HG02623 (cell line): ENCODE results near the gene ALG3.

Source experiments
- ATAC-seq: cut with Tn5 transposase; IDR thresholded peaks from one replicate; pipeline ENCODE4 v1.9.1; 2021; ENCODE audit warnings: moderate library complexity; ENCODE audit not compliant: unreplicated experiment

Gene ALG3

GRCh38 chr3:184260724-184261269 lies 12.0 kb upstream of the ALG3 start:
- no peak for ATAC-seq

DNA sequence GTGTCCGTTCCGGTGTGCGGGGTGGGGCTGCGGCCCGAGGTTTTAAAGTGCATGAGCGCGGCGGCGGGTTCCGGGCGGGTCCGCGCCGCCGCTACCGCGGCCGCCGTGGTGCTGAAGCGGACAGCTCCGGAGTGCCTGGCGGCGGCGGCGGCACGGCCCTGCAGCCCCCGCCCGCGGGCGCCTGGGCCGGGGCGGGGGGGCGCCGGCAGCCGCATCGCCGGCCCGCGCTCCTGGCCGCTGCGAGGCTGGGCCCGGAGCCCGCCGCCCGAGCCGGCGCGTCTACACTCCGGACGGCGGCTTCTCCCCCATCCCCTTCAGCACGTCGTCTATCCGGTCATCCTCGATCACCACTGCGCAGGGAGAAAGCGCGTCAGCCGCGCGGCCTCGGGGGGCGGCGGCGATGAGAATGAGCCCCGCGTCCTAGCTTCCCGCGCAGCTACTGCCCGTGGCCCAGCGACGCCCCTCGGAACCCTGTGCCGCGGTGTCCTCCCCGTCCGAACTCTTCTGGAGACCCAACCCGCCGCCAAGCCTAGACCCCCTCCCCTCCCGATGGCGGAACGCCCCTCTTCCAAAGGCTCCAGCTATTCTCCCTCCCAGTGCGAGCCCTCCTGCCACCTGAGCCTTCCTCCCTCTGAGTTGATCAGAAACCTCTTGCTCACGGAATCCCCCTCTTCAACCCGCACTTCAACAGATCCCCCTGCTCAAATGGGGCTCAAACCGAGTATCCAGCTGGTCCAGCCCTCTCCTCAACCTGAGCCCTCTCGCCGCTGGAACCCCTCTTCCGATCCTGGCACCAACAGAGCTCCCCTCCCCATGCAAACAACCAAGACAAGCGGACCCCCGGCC lies 11.3 kb upstream of the ALG3 start:
- no peak for ATAC-seq

DNA sequence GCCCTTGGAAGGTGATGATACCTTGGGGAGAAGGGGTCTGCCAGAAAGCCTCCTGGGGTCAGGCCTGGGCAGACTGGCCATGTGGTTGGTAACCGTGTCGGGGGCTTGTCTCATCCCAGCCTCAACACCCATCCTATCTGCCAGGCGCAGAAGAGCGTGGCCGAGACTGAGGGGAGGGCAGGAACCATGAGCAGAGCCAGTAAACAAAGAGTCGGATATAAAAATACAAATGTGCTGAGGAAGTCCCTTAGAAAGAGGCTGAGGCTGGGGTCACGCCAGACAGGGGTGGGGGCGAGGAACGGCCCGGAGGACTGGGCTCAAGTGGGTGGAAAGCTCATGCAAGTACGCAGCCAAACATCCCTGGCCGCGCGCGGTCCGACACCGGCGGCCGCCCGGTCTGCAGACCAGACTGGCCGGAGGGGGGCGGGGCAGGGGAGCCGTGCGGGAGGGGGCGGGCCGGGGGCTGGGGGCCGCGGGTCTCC lies 10.7 kb upstream of the ALG3 start:
- ATAC-seq, result no peak

- no peak for ATAC-seq
These were observed 10.2 kb upstream of the ALG3 start for GRCh38 chr3:184258926-184259325.

DNA sequence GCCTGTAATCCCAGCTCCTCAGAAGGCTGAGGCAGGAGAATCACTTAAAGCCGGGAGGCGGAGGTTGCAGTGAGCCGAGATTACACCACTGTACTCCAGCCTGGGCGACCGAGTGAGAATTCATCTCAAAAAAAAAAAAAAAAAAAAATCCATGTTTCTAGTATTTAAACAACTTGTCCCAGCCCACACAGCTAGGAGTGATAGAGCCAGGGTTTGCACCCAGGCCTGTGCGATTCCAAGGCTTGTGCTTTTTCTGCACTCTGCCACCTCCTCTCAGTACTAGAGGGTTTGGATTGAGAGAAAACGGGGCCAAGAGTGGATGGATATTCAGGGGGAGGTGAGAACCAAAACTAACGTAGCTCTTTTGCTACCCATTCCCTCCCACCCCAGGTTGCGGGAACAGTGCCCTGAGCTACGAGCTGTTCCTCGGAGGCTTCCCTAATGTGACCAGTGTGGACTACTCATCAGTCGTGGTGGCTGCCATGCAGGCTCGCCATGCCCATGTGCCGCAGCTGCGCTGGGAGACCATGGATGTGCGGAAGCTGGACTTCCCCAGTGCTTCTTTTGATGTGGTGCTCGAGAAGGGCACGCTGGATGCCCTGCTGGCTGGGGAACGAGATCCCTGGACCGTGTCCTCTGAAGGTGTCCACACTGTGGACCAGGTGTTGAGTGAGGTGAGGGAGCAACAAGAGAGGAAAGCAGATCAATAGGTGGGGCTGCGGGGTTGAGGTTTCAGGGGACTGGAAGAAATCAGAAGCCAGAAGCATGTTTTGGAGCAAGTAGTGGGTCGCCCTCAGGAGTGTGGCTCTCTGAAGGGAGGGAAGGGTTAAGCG lies 8.5 kb upstream of the ALG3 start:
- ATAC-seq, result no peak

DNA sequence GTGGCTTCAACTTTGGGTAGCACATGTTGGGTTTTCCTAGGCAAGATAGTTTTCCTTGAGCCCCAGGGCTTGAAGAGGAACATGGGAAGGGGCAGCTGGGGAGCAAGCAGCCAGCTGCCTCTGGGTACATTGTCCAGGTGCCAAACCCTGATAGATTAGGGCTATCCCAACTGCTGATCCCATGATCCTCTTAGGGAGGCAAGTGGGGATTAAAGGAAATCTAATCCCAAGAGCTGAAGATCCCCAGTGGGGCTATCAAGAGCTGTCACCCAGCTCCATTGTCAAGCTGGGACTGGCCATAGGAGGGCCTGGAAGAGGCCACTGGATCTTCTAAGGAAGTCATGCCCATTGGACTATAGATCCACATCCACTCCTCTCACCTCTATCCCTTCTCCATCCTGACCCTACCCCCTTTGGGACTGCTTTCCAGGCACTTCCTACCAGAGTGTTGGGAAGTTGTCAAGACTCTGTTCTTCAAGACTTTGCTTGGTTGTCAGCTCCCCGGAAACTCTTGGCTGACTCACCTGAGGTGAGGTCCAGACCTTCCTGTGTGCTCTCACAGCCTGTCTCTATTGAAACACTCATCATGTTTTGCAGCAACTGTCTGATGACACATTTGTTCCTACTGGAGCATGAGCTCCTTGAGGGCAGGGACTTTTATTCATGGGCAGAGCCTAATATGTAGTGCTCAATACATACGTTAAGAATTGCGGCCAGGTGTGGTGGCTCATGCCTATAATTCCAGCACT lies 6.7 kb upstream of the ALG3 start:
- ATAC-seq, result no peak

DNA sequence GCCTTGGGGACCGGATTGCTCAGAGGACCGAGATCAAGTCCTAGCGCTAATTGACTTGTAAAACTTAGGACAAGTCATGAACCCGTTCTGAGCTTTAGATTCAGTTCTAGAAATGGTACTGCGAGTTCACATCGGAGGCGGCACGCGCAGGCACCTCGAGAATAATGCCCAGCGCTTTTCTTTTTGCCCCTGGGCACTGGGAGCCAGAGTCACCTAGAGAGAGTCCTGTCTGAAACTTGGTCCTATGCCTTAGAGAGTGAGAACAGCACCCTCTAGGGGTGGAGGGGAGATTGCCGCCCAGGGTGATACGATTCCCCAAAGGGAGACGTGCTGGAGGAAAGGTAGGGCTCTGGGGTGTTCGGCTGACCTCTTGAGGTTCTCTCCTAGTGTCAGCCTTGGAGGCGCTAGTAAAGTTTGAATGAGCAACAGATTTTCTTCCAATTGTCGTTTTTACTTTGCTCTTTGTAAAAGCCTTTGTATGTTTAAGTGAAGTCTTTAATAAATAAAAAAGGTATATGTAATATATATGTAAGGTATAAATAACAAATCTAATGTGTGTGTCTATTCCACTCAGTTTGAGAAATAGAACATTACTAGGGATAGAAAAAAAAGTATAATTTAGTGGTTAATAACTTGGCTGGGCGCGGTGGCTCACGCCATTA lies 1.5 kb upstream of the ALG3 start:
- peak; percentile 67 for ATAC-seq

DNA sequence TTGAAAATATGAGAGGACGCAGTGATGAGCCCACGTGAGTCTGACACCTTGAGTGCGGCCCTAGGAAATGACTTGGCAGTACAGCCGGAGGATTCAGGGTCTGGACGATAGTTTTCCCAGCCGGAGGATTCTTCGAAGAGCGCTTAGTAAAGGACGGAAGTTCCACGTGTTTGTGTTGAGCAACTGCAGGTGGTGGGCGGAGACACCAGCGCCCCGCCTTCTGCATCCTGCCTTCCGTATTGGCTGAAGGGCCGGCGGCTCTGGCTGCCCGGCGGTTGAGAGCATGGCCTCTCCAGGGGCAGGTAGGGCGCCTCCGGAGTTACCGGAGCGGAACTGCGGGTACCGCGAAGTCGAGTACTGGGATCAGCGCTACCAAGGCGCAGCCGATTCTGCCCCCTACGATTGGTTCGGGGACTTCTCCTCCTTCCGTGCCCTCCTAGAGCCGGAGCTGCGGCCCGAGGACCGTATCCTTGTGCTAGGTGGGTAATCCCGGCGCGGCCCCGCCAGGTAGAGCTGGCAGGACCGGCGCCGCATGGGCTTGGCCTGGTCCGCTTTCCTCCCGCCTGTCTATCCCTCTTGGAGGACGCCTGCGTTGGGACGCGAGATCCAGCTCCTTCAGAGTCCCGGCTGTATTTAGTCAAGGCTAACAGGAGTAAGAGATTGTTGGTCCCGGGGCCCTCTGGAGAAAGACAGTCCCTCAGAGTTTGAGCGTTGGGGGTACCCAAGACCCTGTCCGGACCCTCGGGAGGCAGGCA lies 827 bp upstream of the ALG3 start, which contains the start of gene EEF1AKMT4:
Gene EEF1AKMT4, plus strand, starts transcription at position 261 of the 755 bp plus-strand sequence. Its CDS starts 23 bp downstream, at position 284.
- peak; percentile 86 for ATAC-seq

GRCh38 chr3:184242297-184242685 lies 6.5 kb downstream of the ALG3 start:
- no peak for ATAC-seq

- ATAC-seq, result no peak
These were observed 7.1 kb downstream of the ALG3 start for GRCh38 chr3:184241447-184242296.

- ATAC-seq, result no peak
These were observed 7.7 kb downstream of the ALG3 start for GRCh38 chr3:184241141-184241446.

DNA sequence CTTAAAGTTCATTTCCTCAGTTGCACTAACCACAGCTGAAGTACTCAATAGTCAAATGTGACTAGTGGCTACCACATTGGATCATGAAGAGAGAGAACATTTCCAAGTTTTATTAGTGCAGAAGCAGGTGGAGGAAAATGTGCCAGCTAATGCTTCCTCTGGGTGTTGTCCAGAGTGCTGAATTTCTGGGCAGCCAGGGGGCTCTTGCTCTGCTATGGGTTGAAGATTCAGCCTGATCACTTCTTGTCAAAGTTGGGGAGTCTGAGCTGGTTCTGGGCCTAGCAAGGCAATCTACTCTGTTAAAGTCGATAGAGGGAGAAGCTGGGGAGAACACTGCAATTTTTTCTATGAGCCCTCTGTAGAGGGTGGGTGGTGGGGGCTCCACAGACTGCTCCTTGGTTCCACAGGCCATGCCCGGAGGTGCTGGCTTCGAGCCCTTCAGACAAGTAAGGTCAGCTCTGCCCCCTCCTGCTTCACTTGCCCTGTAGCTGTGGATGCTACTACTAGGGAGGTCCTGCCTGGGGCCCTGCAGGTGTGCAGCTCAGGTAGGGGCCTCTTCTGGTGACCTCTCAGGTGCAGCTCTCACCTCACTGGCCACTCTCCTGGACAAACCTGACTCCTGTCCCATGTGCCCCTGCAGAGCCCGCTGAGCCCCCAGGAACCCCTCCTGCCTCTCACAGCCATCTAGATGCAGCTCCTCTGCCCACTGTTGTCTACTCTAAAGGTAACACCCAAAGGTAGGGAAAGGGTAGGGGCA lies 8.2 kb downstream of the ALG3 start:
- no peak for ATAC-seq

DNA sequence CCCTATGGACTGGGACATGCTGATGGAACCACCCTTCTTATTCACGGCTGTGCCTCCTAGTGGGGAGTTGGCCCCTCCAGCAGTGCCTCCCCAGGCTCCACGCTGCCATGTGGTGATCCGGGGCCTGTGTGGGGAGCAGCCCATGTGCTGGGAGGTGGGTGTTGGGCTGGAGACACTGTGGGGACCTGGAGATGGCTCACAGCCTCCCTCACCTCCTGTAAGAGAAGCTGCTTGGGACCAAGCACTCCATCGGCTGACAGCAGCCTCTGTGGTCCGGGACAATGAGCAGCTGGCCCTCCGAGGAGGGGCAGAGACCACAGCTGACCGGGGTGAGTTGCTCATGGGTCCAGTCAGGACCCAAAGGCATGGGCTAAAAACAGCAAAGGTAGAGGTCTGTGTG lies 9.1 kb downstream of the ALG3 start:
- no peak for ATAC-seq

GRCh38 chr3:184239221-184239620 lies 9.5 kb downstream of the ALG3 start:
- ATAC-seq, result no peak

DNA sequence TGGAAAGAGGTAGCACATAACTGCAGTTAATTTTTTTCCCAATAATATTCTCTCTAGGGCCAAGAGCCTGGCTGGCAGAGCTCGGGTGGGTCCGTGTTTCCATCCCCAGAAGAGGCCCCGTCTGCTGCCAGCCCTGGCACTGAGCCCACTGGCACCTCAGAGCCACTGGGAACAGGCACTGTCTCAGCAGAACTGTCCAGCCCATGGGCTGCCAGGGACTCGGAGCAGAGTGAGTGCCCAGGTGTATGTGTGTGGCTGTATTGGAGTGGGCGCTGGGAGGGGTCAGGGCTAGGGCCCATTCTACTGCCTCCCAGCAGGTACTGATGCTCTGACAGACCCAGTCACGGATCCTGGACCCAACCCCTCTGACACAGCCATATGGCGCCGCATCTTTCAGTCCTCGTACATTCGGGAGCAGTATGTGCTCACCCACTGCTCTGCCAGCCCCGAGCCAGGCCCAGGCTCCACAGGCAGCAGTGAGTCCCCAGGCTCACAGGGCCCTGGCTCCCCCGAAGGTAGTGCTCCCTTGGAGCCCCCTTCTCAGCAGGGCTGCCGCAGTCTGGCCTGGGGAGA lies 10.4 kb downstream of the ALG3 start:
- no peak for ATAC-seq

- no peak for ATAC-seq
These were observed 11.0 kb downstream of the ALG3 start for GRCh38 chr3:184237807-184238206.

DNA sequence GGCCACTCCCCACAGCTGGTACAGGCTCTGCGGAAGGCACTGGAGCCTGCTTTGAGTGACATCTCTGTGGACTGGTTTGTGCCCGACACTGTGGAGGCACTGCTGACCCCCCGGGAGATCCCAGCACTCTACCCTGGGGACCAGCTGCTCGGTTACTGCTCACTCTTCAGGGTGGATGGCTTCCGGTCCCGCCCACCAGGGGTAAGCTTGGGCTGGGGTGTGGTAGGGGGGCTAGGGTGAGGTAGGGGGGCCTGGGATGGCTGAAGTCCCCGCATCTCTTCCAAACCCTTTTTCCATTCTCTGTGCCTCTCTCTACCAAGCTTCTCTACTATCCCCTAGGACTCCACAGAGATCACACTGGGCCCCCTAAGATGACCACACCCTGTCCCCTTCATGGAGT lies 11.6 kb downstream of the ALG3 start:
- ATAC-seq, result no peak

GRCh38 chr3:184236636-184237035 lies 12.1 kb downstream of the ALG3 start:
- ATAC-seq, result no peak
